Loucy (cell line): ENCODE data around the gene CCR7.

Experiments
- H2AFZ ChIP-seq: fragments of 200-600 bp; sonication (generic); 2 replicates; pipeline ENCODE4 v1.6.0; 2016; ENCODE audit warnings: antibody characterized with exemption, mild to moderate bottlenecking, low read length, moderate library complexity
- H3F3A ChIP-seq: fragments of 200-600 bp; 2 replicates; pipeline ENCODE4 v1.6.0; 2016; ENCODE audit warnings: antibody characterized with exemption, low read depth, mild to moderate bottlenecking
- H3K27me3 ChIP-seq: fragments of 200-600 bp; sonication (generic); 2 replicates; pipeline ENCODE4 v1.6.1; 2014; ENCODE audit warnings: low read length, mild to moderate bottlenecking; ENCODE audit not compliant: insufficient read depth, poor library complexity, severe bottlenecking
- H3K36me3 ChIP-seq: fragments of 200-600 bp; sonication (generic); 2 replicates; pipeline ENCODE4 v1.6.1; 2016; ENCODE audit warnings: low read length; ENCODE audit not compliant: insufficient read depth
- H3K4me1 ChIP-seq: fragments of 200-600 bp; sonication (generic); 2 replicates; pipeline ENCODE4 v1.5.1; 2014; ENCODE audit warnings: low read length, mild to moderate bottlenecking; ENCODE audit not compliant: insufficient read depth, poor library complexity, severe bottlenecking
- H3K4me2 ChIP-seq: fragments of 200-600 bp; sonication (generic); 2 replicates; pipeline ENCODE4 v1.6.0; 2014; ENCODE audit warnings: antibody characterized with exemption, low read length, low read depth, mild to moderate bottlenecking; ENCODE audit not compliant: poor library complexity, severe bottlenecking
- H3K4me3 ChIP-seq: fragments of 200-600 bp; sonication (generic); 2 replicates; pipeline ENCODE4 v1.5.1; 2014; ENCODE audit warnings: low read length, mild to moderate bottlenecking, mixed read lengths; ENCODE audit not compliant: poor library complexity, severe bottlenecking
- H3K79me2 ChIP-seq: fragments of 200-600 bp; sonication (generic); 2 replicates; pipeline ENCODE4 v1.6.1; 2014; ENCODE audit warnings: low read length; ENCODE audit not compliant: insufficient read depth
- H3K9ac ChIP-seq: fragments of 200-600 bp; sonication (generic); 2 replicates; pipeline ENCODE4 v1.6.0; 2014; ENCODE audit warnings: mild to moderate bottlenecking, low read depth, low read length, moderate library complexity; ENCODE audit not compliant: poor library complexity, severe bottlenecking
- H3K9me2 ChIP-seq: fragments of 200-600 bp; sonication (generic); replicated peaks from 2 replicates; pipeline ENCODE4 v1.6.1; 2016; ENCODE audit warnings: low read depth, low read length, mixed read lengths
- H3K9me3 ChIP-seq: fragments of 200-600 bp; sonication (generic); 2 replicates; pipeline ENCODE4 v1.6.1; 2014; ENCODE audit warnings: mild to moderate bottlenecking, antibody characterized with exemption, low read length, low read depth; ENCODE audit not compliant: insufficient read depth
- H4K20me1 ChIP-seq: fragments of 200-600 bp; sonication (generic); 2 replicates; pipeline ENCODE4 v1.6.0; 2014; ENCODE audit warnings: antibody characterized with exemption, low read length, mild to moderate bottlenecking; ENCODE audit not compliant: insufficient read depth, poor library complexity, severe bottlenecking
- CTCF ChIP-seq: fragments of 200-600 bp; sonication (generic); conservative IDR thresholded peaks from 2 replicates; pipeline ENCODE4 v1.5.1; 2014; ENCODE audit warnings: mild to moderate bottlenecking, antibody characterized with exemption, low read length
- EZH2phosphoT487 ChIP-seq: fragments of 200-600 bp; IDR thresholded peaks from 2 replicates; pipeline ENCODE4 v1.6.1; 2018; ENCODE audit warnings: antibody characterized with exemption, mild to moderate bottlenecking, moderate library complexity, borderline replicate concordance

The CCR7 gene

GRCh38 chr17:40600486-40601046, 35.3 kb upstream of the CCR7 start:
- Histone ChIP-seq H3K9ac (no peak overlapping the region), H3K27me3 (no peaks in the 10 kb centered on the region), H3F3A (no peaks in the 10 kb centered on the region; the same call in 1 of the 2 replicates), H3K4me3 (no peak overlapping the region), H3K36me3 (no peaks in the 10 kb centered on the region), H3K4me1 (peaks cover 4% of the 10 kb centered on the region), H3K79me2 (no peaks in the 10 kb centered on the region), H3K9me2 (no peaks in the 10 kb centered on the region), H3K4me2 (no peak overlapping the region), H4K20me1 (no peaks in the 10 kb centered on the region), H2AFZ (no peak overlapping the region), H3K9me3 (no peaks in the 10 kb centered on the region)
- TF ChIP-seq CTCF, result no peak
- no peak for TF ChIP-seq EZH2phosphoT487

- Histone ChIP-seq H3K4me2 (no peak overlapping the region), H3K4me1 (peaks cover 4% of the 10 kb centered on the region), H3K27me3 (no peaks in the 10 kb centered on the region), H3K36me3 (no peaks in the 10 kb centered on the region), H2AFZ (no peak overlapping the region), H3F3A (no peaks in the 10 kb centered on the region; the same call in 1 of the 2 replicates), H3K9ac (no peak overlapping the region), H3K9me2 (no peaks in the 10 kb centered on the region), H3K9me3 (no peaks in the 10 kb centered on the region), H4K20me1 (no peaks in the 10 kb centered on the region), H3K79me2 (no peaks in the 10 kb centered on the region), H3K4me3 (no peak overlapping the region)
- no peak for TF ChIP-seq CTCF
- no peak for TF ChIP-seq EZH2phosphoT487
Observed at GRCh38 chr17:40599468-40599763, 34.1 kb upstream of the CCR7 start.

- no peak overlapping the region for H3K4me2 ChIP-seq
- no peaks in the 10 kb centered on the region; the same call in 1 of the 2 replicates for H3F3A ChIP-seq
- H3K9me3 ChIP-seq, result no peaks in the 10 kb centered on the region
- peaks cover 4% of the 10 kb centered on the region for H3K4me1 ChIP-seq
- H2AFZ ChIP-seq, result no peak overlapping the region
- no peak overlapping the region for H3K9ac ChIP-seq
- H3K9me2 ChIP-seq, result no peaks in the 10 kb centered on the region
- no peaks in the 10 kb centered on the region for H4K20me1 ChIP-seq
- TF ChIP-seq CTCF (no peak), EZH2phosphoT487 (no peak)
- no peaks in the 10 kb centered on the region for H3K27me3 ChIP-seq
- no peaks in the 10 kb centered on the region for H3K79me2 ChIP-seq
- no peak overlapping the region for H3K4me3 ChIP-seq
- H3K36me3 ChIP-seq, result no peaks in the 10 kb centered on the region
Observed at GRCh38 chr17:40598619-40599467, 33.6 kb upstream of the CCR7 start.
